GM23338 (cell line): ENCODE results near the gene FGF22. TPM values are rescaled to one million over a fixed set of nuclear protein-coding genes. Genes with fewer than 3 reads are reported as not detected.

Experiments used
- ATAC-seq: fragments of 200-7000 bp; cut with Tn5 transposase; 3 replicates; pipeline ENCODE4 v1.9.1; 2020
- DNase-seq: peaks from one replicate; pipeline ENCODE4 v3.0.0-alpha.2; 2015; ENCODE audit warnings: low spot score
- H2AFZ ChIP-seq: fragments of 200-600 bp; sonication (generic); 2 replicates; pipeline ENCODE4 v1.8.0; 2016; ENCODE audit warnings: antibody characterized with exemption, mild to moderate bottlenecking, moderate library complexity
- H3F3A ChIP-seq: fragments of 200-600 bp; sonication (generic); replicated peaks from 2 replicates; pipeline ENCODE4 v1.8.0; 2017; ENCODE audit warnings: antibody characterized with exemption, mixed run types, low read depth
- H3K27ac ChIP-seq: fragments of 200-600 bp; sonication (generic); 2 replicates; pipeline ENCODE4 v1.6.1; 2016; ENCODE audit warnings: low read depth
- H3K27me3 ChIP-seq: fragments of 200-600 bp; sonication (generic); 2 replicates; pipeline ENCODE4 v1.8.0; 2016; ENCODE audit warnings: mild to moderate bottlenecking, mixed run types, moderate library complexity; ENCODE audit not compliant: insufficient read depth
- H3K36me3 ChIP-seq: fragments of 200-600 bp; sonication (generic); 2 replicates; pipeline ENCODE4 v1.8.0; 2016; ENCODE audit warnings: mild to moderate bottlenecking; ENCODE audit not compliant: insufficient read depth
- H3K4me1 ChIP-seq: fragments of 200-600 bp; sonication (generic); 2 replicates; pipeline ENCODE4 v1.8.0; 2016; ENCODE audit warnings: mild to moderate bottlenecking, moderate library complexity; ENCODE audit not compliant: insufficient read depth
- H3K4me2 ChIP-seq: fragments of 200-600 bp; sonication (generic); 2 replicates; pipeline ENCODE4 v1.7.1; 2017; ENCODE audit warnings: mixed run types
- H3K4me3 ChIP-seq: fragments of 200-600 bp; sonication (generic); 2 replicates; pipeline ENCODE4 v1.6.1; 2016; ENCODE audit warnings: mixed run types
- H3K79me2 ChIP-seq: fragments of 200-600 bp; sonication (generic); replicated peaks from 2 replicates; pipeline ENCODE4 v1.8.0; 2017; ENCODE audit warnings: mild to moderate bottlenecking; ENCODE audit not compliant: insufficient read depth
- H3K9me2 ChIP-seq: fragments of 200-600 bp; sonication (generic); 2 replicates; pipeline ENCODE4 v1.8.0; 2017; ENCODE audit not compliant: insufficient read depth
- H4K20me1 ChIP-seq: fragments of 200-600 bp; sonication (generic); replicated peaks from 2 replicates; pipeline ENCODE4 v1.8.0; 2017; ENCODE audit warnings: mild to moderate bottlenecking; ENCODE audit not compliant: insufficient read depth
- H3K27ac Mint-ChIP-seq: 2 replicates; pipeline ENCODE4 v1.8.0; 2020; ENCODE audit warnings: inconsistent platforms, mild to moderate bottlenecking, moderate library complexity, mixed read lengths
- H3K27me3 Mint-ChIP-seq: 3 replicates; pipeline ENCODE4 v1.8.0; 2022; ENCODE audit warnings: low read depth, mild to moderate bottlenecking, moderate library complexity, mixed read lengths, inconsistent platforms; ENCODE audit not compliant: insufficient read depth, poor library complexity
- H3K36me3 Mint-ChIP-seq: 3 replicates; pipeline ENCODE4 v1.8.0; 2021; ENCODE audit warnings: low read depth, mild to moderate bottlenecking, inconsistent platforms, moderate library complexity, mixed read lengths
- H3K4me1 Mint-ChIP-seq: 3 replicates; pipeline ENCODE4 v1.8.0; 2020; ENCODE audit warnings: mild to moderate bottlenecking, inconsistent platforms, mixed read lengths
- H3K4me3 Mint-ChIP-seq: 3 replicates; pipeline ENCODE4 v1.8.0; 2021; ENCODE audit warnings: moderate library complexity, mild to moderate bottlenecking, inconsistent platforms, mixed read lengths
- H3K9me3 Mint-ChIP-seq: 3 replicates; pipeline ENCODE4 v1.8.0; 2020; ENCODE audit warnings: moderate library complexity, mild to moderate bottlenecking, inconsistent platforms, mixed read lengths
- EZH2 ChIP-seq: fragments of 200-600 bp; sonication (generic); IDR thresholded peaks from one replicate; pipeline ENCODE4 v1.8.0; 2017; ENCODE audit warnings: antibody characterized with exemption, mild to moderate bottlenecking, low read depth; ENCODE audit not compliant: unreplicated experiment
- EZH2phosphoT487 ChIP-seq: fragments of 200-600 bp; sonication (generic); IDR thresholded peaks from one replicate; pipeline ENCODE4 v1.8.1; 2018; ENCODE audit warnings: antibody characterized with exemption; ENCODE audit not compliant: unreplicated experiment
- NANOG ChIP-seq: IDR thresholded peaks from 2 replicates; pipeline ENCODE4 v1.6.1; 2016; ENCODE audit warnings: antibody characterized with exemption, borderline replicate concordance
- STAT1 ChIP-seq: IDR thresholded peaks from one replicate; pipeline ENCODE4 v1.6.1; 2016; ENCODE audit warnings: antibody characterized with exemption; ENCODE audit not compliant: unreplicated experiment
- ZNF462 ChIP-seq: fragments of 250-450 bp; sonication (Bioruptor Pico); IDR thresholded peaks from 2 replicates; pipeline ENCODE4 v1.5.0; 2020; ENCODE audit warnings: mild to moderate bottlenecking, moderate library complexity
- polyA plus RNA-seq: library from polyadenylated mRNA; unstranded; fragments of >200 nt; fragmentation: Nextera tagmentation; extraction: Ambion mirVana; gene quantifications from 2 replicates; pipeline ENCODE4 v1.2.1, GENCODE V29; 2016
- total RNA-seq: library from RNA; depleted of rRNA; stranded (reverse); fragments of >200 nt; shearing (Covaris generic); gene quantifications from 2 replicates; pipeline ENCODE4 v1.2.3, GENCODE V29; 2014
- TF ChIP-seq, protein P1 (sequence below): IDR thresholded peaks from 2 replicates; pipeline ENCODE4 v1.6.1; 2016; ENCODE audit warnings: antibody characterized with exemption
- TF ChIP-seq, protein P2 (sequence below): IDR thresholded peaks from one replicate; pipeline ENCODE4 v1.6.1; 2018; ENCODE audit warnings: antibody characterized with exemption; ENCODE audit not compliant: unreplicated experiment

FGF22 gene
- total and polyA plus RNA-seq, 2 experiments from 2014 or later, result 1.0 to 2.8 TPM

GRCh38 chr19:609004-609346 is 30.7 kb upstream of the FGF22 start:
- Mint-ChIP-seq H3K27me3 (peaks cover 6% of the 10 kb centered on the region), H3K27ac (no peak overlapping the region), H3K4me1 (peaks cover 4% of the 10 kb centered on the region), H3K36me3 (peaks cover 4% of the 10 kb centered on the region; the same call in 1 of the 3 replicates), H3K9me3 (peaks cover 16% of the 10 kb centered on the region; the same call in 2 of the 3 replicates), H3K4me3 (no peak overlapping the region)
- ATAC-seq (no peak), DNase-seq (no peak)
- Histone ChIP-seq H3K27ac (no peak overlapping the region), H3F3A (no peaks in the 10 kb centered on the region), H3K79me2 (no peaks in the 10 kb centered on the region), H3K9me2 (no peaks in the 10 kb centered on the region), H3K36me3 (no peaks in the 10 kb centered on the region), H4K20me1 (no peaks in the 10 kb centered on the region; the same call in 1 of the 2 replicates), H2AFZ (no peak overlapping the region), H3K27me3 (no peaks in the 10 kb centered on the region), H3K4me2 (no peak overlapping the region), H3K4me1 (no peaks in the 10 kb centered on the region), H3K4me3 (no peak overlapping the region)
- TF ChIP-seq ZNF462 (CRISPR knock-in tag) (no peak), STAT1 (no peak), EZH2phosphoT487 (no peak), NANOG (no peak), EZH2 (no peak)
- TF ChIP-seq, protein P1, sequence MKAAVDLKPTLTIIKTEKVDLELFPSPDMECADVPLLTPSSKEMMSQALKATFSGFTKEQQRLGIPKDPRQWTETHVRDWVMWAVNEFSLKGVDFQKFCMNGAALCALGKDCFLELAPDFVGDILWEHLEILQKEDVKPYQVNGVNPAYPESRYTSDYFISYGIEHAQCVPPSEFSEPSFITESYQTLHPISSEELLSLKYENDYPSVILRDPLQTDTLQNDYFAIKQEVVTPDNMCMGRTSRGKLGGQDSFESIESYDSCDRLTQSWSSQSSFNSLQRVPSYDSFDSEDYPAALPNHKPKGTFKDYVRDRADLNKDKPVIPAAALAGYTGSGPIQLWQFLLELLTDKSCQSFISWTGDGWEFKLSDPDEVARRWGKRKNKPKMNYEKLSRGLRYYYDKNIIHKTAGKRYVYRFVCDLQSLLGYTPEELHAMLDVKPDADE, result no peak
- TF ChIP-seq, protein P2, sequence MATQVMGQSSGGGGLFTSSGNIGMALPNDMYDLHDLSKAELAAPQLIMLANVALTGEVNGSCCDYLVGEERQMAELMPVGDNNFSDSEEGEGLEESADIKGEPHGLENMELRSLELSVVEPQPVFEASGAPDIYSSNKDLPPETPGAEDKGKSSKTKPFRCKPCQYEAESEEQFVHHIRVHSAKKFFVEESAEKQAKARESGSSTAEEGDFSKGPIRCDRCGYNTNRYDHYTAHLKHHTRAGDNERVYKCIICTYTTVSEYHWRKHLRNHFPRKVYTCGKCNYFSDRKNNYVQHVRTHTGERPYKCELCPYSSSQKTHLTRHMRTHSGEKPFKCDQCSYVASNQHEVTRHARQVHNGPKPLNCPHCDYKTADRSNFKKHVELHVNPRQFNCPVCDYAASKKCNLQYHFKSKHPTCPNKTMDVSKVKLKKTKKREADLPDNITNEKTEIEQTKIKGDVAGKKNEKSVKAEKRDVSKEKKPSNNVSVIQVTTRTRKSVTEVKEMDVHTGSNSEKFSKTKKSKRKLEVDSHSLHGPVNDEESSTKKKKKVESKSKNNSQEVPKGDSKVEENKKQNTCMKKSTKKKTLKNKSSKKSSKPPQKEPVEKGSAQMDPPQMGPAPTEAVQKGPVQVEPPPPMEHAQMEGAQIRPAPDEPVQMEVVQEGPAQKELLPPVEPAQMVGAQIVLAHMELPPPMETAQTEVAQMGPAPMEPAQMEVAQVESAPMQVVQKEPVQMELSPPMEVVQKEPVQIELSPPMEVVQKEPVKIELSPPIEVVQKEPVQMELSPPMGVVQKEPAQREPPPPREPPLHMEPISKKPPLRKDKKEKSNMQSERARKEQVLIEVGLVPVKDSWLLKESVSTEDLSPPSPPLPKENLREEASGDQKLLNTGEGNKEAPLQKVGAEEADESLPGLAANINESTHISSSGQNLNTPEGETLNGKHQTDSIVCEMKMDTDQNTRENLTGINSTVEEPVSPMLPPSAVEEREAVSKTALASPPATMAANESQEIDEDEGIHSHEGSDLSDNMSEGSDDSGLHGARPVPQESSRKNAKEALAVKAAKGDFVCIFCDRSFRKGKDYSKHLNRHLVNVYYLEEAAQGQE, result no peak
